GOT3 (cell line): ENCODE data around the gene FUOM.

Experiments used
- DNase-seq: peaks from one replicate; lab custom pipeline; 2025; ENCODE audit warnings: mixed read lengths; lab: John Stamatoyannopoulos, UW

Gene FUOM

DNA sequence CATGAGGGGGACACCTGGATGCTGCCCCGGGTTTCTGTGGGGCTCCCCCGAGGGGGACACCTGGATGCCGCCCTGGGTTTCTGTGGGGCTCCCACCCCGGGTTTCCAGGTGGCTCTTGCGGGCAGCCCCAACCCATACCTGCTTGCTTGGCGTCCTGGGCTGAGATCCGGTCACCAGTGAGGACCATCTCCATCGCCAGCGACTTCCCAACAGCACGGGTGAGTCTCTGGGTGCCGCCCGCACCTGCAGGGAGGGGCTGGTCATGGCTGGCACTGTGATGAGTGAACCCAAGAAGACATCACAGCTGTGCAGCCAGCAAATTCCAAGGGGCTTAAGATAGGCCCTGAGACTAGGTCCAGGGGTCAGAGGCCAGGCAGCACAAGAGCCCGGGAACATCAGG is 8.9 kb upstream of the FUOM start:
- no peak for DNase-seq

DNA sequence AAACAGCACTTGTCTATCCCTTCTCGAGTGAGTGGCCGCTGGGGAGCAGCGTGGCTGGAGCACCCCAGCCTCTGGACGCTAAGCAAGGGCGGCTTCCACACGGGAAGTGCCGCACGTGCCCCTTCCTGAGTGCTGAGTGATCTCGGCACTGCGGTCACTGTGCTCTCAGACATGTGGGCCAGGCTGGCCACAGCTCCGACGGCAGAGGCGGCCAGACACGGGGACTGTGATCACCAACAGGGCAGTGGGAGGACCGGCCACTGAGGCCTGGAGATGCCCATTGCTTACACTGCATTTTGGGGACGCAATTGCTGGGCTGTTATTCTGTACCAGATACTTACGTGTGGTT is 8.3 kb upstream of the FUOM start:
- no peak for DNase-seq

DNA sequence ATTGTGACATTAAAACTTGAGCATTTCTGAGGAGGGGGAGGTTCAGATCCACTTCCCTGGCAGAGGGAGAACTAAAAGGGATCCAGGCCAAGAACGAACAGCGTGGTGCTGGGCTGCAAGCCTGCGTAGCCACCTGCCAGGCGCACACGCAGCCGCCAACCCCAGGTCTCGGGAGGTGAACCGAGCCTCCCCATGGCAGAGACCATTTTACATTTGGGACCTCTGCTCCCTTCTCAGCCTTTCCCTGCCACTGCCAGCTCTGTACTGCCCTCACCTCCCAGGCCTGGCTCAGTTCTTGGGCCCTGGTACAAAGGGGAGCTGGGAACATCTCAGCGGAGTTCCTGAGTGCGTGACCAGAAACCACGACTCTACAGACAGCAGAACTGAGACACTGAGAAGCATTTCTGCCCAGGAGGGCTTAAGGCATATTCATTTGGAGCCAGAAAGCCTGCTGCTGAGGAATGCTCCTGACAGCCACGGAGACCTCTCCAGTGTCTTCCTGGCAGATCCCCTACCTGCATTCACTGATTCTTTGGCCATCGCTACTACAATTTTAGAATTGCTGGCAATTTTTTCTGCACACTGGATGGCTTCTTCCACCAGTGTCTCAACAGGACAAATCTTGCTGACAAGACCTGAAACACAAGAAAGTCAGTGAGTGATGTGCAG is 7.8 kb upstream of the FUOM start:
- no peak for DNase-seq

DNA sequence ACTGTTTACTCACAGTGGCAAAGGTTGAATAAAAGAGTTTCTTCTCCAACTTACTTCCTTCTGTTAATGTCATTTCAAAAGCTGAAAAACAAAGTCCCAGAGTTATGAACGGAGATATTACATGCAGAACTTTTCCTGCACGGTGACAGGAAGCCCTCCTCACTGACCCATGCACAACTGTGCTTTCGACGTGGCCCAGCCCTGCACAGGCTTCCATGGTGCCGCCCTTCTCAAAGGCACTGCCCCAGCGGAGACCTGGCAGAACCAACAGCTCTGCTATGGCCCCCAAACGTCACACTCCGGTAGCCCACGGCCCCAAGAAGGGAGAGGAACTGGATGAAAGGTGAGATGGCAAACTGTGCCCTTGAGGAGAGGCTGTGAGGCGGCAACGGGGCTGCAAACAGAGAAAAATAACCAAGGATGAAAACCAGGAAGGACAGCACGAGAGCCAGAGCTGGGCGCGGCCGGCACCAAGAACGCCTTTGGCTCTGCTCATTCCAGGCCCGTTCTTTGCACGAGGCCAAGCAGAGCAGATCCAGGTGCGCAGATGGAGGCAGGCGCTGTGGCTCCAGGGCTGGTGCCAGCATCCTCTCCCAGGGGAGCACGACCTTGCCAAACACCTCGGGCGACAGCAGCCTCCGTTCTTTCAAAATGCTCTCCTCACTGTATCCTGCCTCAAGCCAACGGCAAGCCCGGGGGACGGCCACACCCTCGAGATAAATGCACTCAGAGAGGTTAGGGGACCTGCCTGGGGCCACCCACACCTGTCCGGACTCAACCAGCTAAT is 7.0 kb upstream of the FUOM start:
- DNase-seq = no peak

DNA sequence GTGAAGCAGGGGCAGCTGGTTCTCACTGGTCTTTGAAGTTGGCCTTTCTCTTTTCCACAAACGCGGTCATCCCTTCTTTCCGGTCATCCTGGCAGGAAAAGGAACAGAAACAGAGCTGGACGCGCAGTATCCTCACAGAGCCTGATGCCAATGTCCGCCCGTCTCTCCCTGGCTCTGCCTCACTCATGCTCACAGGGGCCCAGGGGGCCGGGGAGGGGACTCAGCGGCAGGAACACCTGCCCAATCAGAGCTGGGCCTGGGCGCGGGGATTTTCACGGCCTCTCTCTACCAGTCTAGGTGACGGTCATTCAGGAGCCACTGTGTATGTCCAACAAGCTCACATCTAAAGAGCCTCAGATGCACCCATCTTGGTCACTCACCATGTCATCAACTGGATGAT is 5.0 kb upstream of the FUOM start:
- no peak for DNase-seq

DNA sequence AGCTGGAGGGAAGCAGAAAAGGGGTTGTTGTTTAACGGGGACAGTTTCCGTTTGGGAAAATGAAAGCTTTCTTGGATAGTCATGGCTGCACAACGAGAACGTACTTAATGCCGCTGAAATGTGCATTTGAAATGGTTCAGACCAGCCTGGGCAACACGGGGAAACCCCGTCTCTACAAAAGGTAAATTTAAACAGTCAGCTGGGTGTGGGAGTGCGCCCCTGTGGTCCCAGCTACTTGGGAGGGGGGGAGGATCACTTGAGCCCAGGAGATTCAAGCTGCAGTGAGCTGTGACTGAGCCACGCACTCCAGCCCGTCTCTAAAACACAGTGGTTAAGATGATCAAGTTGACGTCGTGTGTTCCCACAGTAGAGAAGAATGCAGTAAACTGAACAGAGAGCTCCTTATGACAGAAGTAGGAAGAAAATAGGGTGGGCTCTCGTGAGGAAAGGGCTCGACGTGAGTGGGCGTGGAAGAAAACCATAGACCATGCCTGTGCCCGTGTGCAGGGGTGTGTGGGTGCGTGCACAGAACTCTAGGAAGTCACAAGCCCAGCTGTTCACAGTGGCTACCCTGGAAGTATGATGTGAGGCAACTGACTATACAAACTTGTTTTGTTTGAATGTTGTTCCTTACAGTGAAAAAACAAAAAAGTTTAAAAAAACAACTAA is 4.1 kb upstream of the FUOM start:
- no peak for DNase-seq

DNA sequence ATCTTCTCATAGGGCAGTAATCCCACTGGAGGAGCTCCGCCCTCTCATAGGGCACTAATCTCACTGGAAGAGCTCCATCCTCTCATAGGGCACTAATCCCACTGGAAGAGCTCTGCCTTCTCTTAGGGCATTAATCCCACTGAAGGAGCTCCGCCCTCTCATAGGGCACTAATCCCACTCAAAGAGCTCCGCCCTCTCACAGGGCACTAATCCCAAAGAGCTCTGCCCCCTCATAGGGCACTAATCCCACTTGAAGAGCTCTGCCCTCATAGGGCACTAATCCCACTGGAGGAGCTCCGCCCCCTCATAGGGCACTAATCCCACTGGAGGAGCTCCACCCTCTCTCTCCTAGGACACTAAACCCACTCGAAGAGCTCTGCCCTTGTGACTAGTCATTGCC is 3.4 kb upstream of the FUOM start:
- DNase-seq = no peak

DNA sequence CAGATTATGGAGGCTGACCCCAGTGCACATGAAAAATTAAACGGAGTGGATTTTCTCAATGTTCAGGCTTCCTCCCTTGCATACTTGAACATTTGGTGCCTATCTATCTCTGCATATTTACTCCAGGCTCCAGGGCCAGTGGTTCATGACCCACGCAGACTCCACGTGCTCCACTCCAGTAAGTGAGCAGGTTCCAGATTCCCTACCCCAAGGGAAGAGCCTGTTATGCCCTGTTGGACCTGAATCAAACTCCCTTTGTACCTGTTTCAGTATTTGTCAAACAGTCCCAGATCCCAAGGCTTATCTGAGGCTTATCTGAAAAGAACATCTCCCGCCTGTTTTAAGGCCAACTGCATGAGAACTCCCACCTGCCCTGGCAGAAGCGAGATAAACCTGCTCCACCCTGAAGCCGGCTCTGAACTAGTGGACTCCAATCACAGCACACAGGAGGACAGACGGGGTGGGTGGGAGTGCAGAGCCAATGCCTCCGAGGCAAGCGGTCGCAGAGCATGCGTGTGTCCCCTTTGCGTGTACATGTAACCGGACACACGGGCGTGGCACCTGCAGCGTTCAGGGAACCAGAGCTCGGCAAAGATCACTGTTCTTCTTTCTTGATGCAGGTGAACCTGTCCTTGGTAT is 2.3 kb upstream of the FUOM start:
- no peak for DNase-seq

DNA sequence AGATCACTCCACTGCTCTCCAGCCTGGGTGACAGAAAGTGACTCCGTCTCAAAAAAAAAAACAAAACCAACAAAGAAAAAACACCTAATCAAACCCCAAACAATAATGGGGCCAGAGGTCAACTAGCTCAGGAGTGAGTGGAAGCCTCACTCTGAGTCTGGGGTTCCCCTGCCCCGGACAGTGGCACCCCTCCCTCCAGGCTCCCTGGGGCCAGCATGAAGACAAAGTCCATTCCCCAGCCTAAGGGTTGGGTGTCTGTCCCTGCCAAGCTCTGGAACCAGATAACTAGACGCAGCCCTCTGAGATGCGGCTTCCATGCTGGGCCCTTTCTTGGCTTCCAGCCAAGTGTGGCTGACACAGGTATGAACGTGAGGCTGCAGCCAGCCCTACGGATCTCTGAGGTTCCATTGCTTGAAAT is 1.7 kb upstream of the FUOM start:
- DNase-seq = no peak

DNA sequence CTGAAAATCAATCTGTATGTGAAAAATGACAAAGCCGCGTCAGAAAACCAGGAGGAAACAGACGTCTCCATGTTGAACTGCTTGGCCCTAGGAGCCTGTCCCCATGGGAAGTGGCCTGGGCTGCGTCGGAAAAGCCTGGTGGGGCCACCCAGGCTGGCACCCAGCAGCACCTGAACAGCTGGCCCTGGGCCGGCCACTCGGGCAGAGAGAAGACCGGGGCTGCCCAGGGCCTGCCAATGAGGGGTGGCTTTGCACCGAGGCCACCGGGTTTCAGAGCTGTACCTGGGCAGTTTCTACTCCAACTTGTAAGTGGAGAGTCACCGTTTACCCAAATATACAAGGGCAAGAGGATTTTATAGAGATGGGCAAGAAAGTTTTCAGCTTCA is 1.1 kb upstream of the FUOM start:
- DNase-seq = no peak

DNA sequence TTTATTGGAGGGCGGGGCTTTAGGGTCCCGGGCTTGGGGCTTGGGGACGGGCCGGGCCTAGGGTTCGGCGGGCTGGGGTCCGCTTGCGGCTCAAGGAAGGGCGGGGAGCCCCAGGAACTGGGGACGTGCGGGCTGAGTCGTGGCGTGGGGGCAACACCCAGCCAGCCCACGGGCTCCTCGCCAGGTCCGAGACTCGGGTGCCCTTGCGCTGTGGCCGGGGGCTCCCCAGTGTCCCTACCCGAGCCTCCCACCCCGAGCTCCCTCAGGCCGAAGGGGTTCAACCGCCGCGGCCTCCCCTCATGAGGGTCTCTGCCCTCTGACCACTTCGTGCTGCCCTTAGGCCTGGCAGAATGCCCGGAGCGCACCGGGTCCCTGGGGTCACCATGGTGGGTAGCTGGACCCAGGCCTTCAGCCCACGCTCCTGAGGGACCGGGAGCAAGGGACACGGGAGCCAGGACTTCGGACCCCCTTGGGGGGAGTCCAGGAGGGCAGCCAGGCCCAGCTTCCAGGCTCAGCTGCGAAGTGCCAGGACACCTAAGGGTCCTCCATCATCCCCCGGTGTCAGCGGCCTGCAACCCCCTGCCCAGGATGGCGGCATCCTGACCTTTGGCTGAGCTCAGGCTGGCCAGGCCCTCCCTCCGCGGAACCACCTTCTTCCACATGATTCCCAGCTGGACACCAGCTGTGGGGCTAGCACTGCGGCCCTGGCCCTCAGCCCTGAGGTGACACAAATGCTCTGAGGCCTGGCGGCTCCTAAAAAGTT is 524 bp upstream of the FUOM start:
- no peak for DNase-seq

DNA sequence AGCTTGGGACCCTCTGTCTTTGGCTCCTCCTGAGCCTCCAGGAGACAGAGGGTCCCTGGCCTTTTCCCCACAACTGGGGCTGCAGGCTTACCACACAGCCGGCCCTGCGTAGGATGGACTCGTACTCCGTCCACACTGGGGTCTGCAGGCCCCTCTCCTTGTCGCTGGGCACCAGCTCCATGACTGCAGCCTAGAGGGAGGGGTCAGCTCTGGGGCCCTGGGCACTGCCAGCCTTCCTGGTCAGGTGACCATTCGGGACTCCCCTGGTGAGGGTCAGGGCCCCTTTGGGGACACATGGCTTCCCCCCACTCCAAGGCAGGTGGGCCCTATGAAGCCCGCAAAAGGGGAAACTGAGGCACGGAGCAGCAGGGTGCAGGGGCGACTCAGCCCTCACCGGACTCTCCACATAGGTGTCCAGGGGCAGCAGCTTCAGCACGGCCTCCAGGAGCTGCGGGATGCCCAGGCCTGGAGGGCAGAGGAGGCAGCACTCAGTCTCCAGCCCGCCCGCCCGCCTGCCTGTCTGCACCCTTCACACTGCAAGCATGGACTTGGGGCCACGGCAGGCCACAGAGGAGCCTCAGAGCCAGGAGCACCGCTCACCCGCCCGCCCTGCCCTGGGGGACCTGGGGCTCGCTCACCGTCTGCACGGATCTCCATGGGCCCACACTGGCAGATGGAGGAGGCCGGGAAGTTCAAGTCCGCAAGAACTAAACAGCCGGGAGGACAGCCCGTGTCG is 1.1 kb downstream of the FUOM start:
- no peak for DNase-seq

DNA sequence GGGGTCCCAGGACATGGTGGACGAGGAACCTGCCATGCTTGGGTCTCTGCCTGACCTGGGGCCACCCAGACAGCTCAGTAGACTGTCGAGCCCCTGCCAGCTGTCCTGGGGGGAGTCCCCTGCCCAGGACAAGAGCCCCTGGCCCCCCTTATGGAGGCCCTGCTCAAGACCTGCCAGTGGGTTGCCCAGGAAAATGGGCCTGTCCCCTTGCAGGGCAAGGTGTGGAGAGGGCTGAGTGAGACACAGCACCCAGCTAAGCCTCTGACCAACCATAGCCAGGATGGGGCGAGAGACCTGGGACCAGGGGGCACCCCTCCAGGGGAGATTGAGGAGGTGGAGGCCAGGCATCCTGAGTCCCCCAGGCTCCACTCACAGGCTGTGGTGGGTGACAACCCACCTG is 1.8 kb downstream of the FUOM start:
- DNase-seq = no peak

DNA sequence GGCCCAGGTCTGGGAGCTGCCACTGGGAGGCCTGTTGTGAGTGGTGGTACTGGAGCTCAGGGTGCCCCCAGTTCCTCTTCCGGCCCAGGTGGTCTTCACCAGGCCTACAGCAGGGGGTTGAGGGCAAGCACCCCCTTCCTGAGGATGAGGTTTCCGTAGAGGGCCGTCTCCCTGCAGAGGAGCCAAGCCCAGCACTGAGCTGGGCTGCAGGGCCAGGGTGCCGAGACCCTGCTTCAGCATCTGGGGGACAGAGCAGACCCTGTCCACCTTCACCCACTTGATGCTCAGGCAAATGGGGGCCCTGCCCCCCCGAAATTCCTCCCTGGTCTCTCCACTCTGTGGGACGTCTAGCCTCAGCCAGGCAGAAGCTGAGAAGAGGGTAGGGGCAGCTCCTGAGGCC is 2.6 kb downstream of the FUOM start:
- DNase-seq = no peak

DNA sequence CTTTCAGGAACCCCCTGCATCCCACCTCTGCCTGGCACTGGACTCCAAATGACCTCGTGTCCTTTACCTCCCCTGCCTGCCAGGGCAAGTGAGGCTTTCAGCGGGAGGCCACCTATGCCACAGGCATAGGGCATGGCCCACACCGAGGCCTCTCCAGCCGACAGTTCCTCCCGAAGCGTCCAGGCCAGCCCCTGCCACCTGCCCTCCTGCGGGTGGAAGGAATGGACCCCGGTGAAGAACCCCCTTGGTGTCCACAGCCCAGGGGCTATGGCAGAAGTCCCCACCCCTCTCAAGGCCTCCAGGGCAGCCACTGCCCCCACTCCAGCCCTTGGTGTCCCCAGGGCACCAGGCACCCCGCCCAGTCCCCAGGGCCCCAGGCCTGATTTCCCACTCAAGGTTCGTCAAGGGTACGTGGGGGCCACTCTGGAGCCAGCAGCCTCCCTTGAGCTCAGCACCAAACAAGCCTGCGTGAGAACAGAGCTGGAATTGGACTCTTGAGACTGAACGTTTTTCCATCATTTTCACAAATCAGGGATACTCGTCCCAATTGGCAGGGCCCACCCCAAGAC is 3.1 kb downstream of the FUOM start:
- no peak for DNase-seq

DNA sequence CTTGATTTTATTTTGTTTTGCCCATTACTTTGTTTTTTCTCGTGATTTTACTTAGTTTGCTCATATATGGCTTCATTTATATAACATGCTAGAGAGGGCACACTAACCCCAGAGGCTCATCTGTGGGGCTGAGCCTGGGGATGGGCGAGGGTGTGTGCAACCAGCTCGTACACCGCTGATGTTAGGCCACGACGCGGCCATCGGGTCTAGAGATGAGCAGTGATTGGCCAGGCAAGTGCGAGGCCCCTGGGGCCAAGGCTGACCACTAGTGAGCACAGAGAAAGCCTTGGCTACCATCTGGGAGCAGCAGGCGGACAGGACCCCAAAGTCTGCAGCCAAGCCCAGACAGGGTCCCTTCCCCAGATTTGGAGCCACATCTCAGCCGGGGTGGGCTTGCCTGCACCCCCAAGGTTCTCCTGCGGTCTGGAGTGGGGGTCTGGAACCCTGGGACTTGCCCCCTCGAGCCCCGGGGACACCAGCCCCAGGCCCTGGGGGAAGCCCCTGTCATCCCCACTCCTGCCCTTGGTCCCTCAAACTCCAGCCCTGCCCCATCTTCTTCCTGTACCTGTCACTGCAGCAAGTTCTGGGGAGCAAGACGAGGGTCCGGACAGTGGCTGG is 3.7 kb downstream of the FUOM start:
- no peak for DNase-seq

DNA sequence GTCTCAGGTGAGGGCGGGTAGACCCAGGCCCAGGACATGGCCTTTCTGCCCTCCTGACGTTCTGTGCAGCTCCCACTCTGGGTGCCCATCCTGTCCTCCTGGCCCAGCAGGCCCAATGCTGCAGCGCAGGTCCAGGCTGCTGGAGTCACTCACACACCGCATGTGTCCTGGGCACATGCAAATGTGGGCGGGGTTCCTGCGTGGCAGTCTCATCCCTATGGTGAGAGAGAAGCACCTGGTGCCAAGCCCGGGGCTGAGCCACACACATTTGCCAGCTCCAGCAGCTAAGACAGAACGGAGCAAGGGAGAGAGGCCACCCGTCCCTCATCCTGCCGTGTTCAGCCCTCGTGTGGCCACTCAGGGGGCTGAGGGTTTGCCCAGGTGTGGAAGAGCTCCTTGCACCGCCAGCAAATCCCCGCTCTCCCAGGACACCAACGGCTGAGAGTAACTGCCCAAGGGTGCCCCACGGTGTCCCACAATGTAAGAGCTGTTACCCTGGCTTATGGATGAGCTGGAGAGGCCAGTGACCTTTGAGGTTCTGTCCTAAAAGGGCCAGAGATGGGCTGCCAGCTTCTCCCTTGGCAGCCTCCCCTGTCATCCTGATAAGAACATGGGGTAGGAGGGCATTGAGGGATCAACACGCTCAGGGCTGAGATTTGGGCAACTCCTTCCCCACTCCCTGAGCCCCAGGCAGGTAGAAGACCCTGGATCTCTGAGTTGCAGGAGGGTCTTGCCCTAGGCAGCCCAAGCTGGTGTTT is 4.4 kb downstream of the FUOM start:
- DNase-seq = no peak

DNA sequence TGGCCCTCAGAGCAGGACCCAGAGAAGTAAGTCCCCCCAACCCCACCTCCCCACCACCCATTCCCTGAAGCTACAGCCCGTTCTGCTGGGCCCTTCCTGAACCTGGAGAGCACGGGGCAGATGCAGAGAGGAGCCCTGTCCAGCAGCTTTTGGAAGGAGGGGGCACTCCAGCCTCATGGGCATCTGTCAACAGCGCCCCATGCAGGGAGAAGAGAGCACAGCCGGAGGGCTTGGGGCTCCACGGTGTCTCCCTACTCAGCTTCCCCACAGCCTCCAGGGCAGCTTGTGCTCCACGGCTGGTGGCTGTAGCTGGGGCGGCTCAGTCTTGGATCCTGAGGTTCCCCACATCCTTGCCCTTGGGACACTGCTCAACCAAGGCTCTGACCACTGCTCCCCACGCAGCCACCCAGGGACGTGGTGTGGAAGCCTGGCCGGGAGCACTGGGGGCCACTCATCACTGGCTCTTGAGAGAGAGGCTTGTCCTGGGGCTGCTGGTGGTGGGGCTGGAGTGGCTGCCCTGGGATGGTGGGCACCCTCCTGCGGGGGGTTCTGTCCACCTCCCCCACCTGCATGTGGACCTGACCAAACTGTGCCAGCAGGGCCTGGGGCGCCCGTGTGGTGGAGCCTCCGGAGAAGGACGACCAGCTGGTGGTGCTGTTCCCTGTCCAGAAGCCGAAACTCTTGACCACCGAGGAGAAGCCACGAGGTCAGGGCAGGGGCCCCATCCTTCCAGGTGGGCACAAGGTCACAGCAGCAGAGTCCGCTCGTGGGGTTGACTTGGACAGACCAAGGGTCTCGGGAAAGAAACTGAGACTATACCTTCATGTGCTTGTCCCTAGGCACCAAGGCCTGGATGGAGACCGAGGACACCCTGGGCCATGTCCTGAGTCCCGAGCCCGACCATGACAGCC is 6.2 kb downstream of the FUOM start:
- DNase-seq = no peak

DNA sequence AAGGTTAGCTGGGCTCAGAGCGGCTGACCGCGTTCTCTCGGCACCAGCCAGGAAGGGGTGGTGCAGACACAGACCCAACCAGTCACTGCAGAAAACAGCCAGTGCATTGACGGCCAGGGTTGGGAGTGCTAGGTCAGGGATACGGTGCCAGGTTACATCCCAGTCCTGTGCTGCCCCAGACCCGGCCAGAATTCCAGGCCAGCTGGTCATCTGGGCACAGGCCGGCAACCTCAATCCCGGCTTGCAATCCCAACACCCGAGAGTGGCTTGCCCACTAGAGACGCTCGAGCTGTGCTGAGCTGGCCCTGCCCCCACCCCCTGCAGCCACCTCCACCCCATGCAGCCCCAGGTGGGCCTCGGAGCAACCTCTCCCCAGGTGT is 6.9 kb downstream of the FUOM start:
- no peak for DNase-seq
